AG04449 (cell line): Measurements from ENCODE around the gene KCNB1.

Experiments
- CTCF ChIA-PET: fragments of 350-600 bp; formaldehyde crosslinking; extraction: SDS; loops from one replicate; lab custom pipeline; 2021; ENCODE audit warnings: antibody characterized with exemption; lab: Yijun Ruan, JAX
- POLR2A ChIA-PET: fragments of 400-600, 350-600 bp; formaldehyde crosslinking; extraction: SDS; loops from one replicate; lab custom pipeline; 2020; ENCODE audit warnings: antibody characterized with exemption, inconsistent platforms; lab: Yijun Ruan, JAX
- DNase-seq: peaks from one replicate; pipeline ENCODE4 v3.0.0-alpha.2; 2010; ENCODE audit warnings: low read depth, low spot score
- H3K4me3 ChIP-seq: 2 replicates; pipeline ENCODE4 v1.5.1; 2011; ENCODE audit warnings: low read depth, mild to moderate bottlenecking, control low read depth, low read length
- TF ChIP-seq, protein P1 (sequence below): IDR thresholded peaks from one replicate; pipeline ENCODE4 v1.5.1; 2011; ENCODE audit warnings: mild to moderate bottlenecking, moderate library complexity, low read length, control low read depth, inconsistent platforms; ENCODE audit not compliant: insufficient read depth; ENCODE audit errors: missing control alignments

KCNB1 gene

DNA sequence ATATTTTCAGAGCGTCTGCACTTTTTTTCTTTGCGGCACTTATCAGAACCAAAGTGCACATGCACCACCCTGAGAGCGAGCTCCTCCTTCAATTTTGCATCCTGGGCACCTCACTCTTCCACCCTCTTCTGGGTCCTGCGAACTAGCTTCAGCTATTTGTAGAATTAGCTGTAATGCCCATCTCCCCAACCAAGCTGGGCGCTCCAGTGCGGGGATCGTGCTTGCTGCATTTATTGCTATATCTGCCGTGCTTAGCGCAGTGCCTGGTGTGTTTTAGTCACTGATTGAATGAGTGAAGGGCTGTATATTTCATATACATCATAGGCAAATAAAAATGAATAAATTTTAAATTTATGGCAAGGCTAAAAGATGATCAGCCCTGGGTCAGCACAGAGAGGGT, 75.8 kb downstream of the KCNB1 start:
- POLR2A ChIA-PET: no interaction called here
- no peak for DNase-seq
- CTCF ChIA-PET: interaction anchor here (1.0 kb wide), 1 partner anchor 21 kb away, joined by 3 read pairs; no protein-coding TSS in a partner anchor
- TF ChIP-seq, protein P1, sequence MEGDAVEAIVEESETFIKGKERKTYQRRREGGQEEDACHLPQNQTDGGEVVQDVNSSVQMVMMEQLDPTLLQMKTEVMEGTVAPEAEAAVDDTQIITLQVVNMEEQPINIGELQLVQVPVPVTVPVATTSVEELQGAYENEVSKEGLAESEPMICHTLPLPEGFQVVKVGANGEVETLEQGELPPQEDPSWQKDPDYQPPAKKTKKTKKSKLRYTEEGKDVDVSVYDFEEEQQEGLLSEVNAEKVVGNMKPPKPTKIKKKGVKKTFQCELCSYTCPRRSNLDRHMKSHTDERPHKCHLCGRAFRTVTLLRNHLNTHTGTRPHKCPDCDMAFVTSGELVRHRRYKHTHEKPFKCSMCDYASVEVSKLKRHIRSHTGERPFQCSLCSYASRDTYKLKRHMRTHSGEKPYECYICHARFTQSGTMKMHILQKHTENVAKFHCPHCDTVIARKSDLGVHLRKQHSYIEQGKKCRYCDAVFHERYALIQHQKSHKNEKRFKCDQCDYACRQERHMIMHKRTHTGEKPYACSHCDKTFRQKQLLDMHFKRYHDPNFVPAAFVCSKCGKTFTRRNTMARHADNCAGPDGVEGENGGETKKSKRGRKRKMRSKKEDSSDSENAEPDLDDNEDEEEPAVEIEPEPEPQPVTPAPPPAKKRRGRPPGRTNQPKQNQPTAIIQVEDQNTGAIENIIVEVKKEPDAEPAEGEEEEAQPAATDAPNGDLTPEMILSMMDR: no peak
- no peak overlapping the region for H3K4me3 ChIP-seq

DNA sequence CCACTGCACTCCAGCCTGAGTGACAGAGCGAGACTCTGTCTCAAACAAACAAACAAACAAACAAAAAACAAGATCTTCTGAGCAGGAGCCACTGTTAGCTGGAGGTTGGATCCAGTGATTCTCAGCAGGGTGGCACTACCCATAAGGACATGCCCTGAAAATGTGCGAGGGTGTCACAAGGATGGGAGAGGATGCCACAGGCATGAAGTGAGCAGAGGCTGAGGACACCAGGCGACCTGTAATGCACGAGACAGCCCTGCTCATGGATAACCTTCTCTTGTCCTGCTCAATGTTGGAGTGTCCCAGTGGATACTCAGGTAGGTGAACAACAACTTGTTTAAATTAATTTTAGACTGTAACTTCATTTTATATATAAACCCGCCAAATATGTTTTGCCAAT, 76.8 kb downstream of the KCNB1 start:
- no peak for DNase-seq
- ChIA-PET CTCF (interaction anchor here (0.6 kb wide), 1 partner anchor 8 kb away, joined by 3 read pairs; no protein-coding TSS in a partner anchor), POLR2A (no interaction called here)

DNA sequence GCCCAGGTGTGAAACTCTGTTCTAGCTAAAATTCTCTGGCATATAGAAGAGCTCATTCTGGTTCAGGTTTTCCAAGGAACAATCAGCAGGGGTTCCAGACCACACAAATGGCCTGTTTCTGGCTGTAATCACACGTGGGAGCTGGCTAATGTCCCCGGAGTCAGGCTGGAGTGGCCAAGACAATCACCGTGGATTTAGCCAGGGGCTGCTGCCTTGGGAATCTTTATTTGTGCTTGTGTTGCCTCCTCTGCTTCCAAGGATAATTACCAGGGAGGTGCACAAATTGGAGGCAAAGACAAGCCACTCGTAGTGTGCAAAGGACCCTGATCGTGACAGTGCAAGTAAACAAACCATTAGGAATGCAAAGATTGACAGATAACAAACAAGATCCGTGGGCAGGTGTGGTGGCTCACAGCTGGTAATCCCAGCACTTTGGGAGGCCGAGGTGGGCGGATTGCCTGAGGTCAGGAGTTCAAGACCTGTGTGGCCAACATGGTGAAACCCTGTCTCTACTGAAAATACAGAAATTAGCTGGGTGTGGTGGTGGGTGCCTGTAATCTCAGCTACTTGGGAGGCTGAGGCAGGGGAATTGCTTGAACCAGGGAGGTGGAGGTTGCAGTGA, 77.3 kb downstream of the KCNB1 start:
- no peak for DNase-seq
- CTCF ChIA-PET: interaction anchor here (0.6 kb wide), 1 partner anchor 8 kb away, joined by 3 read pairs; no protein-coding TSS in a partner anchor
- H3K4me3 ChIP-seq: no peak overlapping the region
- TF ChIP-seq, protein P1: no peak
- POLR2A ChIA-PET: no interaction called here

More for the DNA sequence above, 76.8 kb downstream of the KCNB1 start:
- no peak overlapping the region for H3K4me3 ChIP-seq
- TF ChIP-seq, protein P1: no peak

DNA sequence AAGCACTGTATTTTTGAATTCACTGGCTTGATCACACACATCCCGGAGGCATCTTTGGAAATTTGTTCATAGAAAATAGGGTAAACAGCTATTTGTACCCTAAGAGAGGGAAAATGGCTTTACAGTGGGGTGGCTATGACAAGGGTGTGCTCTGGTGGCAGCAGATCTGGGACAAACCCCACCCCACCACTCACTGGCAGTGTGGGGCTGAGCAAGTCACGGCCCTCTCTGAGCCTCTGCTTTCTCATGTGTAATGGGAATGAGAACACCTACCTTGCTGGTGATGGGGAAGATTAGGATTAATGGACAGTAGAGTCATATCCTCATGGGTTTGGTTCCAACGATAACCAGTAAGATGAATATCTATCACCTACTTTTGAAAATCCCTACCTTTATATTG, 78.0 kb downstream of the KCNB1 start:
- no peak for DNase-seq
- ChIA-PET POLR2A (no interaction called here), CTCF (interaction anchor here (1.1 kb wide), 1 partner anchor 21 kb away, joined by 3 read pairs; no protein-coding TSS in a partner anchor)
- TF ChIP-seq, protein P1: no peak
- no peak overlapping the region for H3K4me3 ChIP-seq

DNA sequence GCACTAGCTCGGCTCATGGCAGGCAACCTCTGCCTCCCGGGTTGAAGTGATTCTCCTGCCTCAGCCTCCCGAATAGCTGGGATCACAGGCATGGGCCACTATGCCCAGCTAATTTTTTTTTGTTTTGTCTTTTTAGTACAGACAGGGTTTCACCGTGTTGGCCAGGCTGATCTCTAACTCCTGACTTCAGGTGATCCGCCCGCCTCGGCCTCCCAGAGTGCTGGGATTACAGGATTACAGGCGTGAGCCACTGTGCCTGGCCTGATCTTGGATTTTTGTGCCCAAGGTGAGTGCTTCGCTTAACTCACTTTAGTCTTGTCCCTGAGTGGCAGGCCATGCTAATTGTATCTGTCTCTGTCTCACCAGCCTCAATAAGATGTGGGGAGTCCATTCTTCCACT, 78.6 kb downstream of the KCNB1 start:
- no peak for DNase-seq
- TF ChIP-seq, protein P1: no peak
- H3K4me3 ChIP-seq: no peak overlapping the region
- POLR2A ChIA-PET: no interaction called here
- CTCF ChIA-PET: interaction anchor here (1.1 kb wide), 1 partner anchor 20 kb away, joined by 3 read pairs; no protein-coding TSS in a partner anchor

DNA sequence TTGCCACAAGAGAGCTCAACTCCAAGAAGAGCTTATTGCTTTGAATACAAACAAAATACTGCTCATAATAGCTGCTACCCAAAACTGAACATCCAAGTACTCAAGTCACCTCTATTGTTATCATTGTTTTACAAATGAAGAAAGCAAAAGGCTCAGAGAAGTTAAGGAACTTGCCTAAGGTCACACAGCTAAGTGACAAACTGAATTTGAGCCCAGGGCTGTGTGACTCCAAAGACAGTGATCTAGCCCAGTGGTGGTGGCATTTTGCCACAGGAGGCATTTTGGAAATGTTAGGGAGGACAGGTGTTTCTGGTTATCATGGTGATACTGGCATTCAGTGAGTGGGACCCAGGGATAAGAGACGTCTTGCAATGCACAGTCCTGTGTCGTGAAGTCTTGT, 79.5 kb downstream of the KCNB1 start:
- TF ChIP-seq, protein P1: no peak
- CTCF ChIA-PET: no interaction called here

More for the DNA sequence above, 79.5 kb downstream of the KCNB1 start:
- POLR2A ChIA-PET: no interaction called here
- no peak for DNase-seq
- H3K4me3 ChIP-seq: no peak overlapping the region
